GM23248 (cell line): ENCODE measurements around the gene ITFG1.

ENCODE experiments used
- EZH2 ChIP-seq: fragments of 200-600 bp; sonication (generic); IDR thresholded peaks from 2 replicates; pipeline ENCODE4 v1.6.1; 2018; ENCODE audit warnings: antibody characterized with exemption, mild to moderate bottlenecking; ENCODE audit not compliant: insufficient read depth, poor library complexity, severe bottlenecking
- EZH2phosphoT487 ChIP-seq: fragments of 200-600 bp; sonication (generic); IDR thresholded peaks from 2 replicates; pipeline ENCODE4 v1.6.1; 2018; ENCODE audit warnings: antibody characterized with exemption, moderate library complexity, mild to moderate bottlenecking, low read depth; ENCODE audit not compliant: insufficient read depth

DNA sequence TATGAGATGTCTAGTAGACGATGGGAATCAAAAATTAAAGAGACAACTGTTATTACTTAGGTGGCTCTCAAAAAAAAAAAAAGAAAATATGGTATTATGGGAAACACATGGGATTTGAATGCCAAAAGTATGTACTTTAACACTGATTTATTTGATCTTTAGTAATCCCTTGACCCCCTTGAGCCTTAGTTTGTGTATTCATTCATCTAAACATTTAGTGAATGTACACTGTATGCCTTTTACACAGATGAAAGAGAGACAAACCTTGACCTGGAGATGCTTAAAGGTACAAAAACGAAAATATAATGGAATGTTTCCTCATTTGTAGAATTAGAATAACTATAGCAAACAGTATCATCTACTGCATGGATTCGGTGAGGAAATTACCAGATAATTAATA lies 278.5 kb downstream of the ITFG1 start:
- no peak for TF ChIP-seq EZH2phosphoT487
- TF ChIP-seq EZH2 = no peak
